ENCODE measurements around the gene XYLT1.

DNA sequence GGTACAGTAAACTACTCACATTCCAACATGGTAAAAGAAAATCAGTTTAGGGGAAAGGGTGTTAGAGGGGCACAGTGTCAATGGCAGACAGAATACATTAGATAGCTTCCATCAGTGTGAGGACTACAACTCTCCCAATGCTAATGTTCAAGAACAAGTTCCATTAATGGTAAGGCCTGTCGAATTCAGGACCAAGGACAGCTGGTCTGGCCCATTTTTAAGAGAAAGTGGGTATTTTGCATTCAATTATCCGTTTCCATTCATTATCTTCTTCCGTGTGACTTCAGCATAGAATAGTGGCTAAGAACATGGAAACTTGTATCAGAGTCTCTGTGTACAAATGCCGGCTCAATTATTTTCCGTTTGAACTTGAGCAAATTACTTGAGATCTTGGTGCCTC lies 98.4 kb downstream of the XYLT1 start:
- TF ChIP-seq, protein P1, sequence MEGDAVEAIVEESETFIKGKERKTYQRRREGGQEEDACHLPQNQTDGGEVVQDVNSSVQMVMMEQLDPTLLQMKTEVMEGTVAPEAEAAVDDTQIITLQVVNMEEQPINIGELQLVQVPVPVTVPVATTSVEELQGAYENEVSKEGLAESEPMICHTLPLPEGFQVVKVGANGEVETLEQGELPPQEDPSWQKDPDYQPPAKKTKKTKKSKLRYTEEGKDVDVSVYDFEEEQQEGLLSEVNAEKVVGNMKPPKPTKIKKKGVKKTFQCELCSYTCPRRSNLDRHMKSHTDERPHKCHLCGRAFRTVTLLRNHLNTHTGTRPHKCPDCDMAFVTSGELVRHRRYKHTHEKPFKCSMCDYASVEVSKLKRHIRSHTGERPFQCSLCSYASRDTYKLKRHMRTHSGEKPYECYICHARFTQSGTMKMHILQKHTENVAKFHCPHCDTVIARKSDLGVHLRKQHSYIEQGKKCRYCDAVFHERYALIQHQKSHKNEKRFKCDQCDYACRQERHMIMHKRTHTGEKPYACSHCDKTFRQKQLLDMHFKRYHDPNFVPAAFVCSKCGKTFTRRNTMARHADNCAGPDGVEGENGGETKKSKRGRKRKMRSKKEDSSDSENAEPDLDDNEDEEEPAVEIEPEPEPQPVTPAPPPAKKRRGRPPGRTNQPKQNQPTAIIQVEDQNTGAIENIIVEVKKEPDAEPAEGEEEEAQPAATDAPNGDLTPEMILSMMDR (IDR thresholded peaks at IDR 0.05), result no peak
- TF ChIP-seq POLR2A (IDR thresholded peaks at IDR 0.05), result no peak

Measured in vagina (tissue), 2 donors.